H1 (cell line): ENCODE data around the gene FCRL6. TPM values are rescaled to one million over a fixed set of nuclear protein-coding genes. Genes with fewer than 3 reads are reported as not detected.

Experiments
- CHD1 ChIP-seq: IDR thresholded peaks from 2 replicates; pipeline ENCODE4 v1.6.1; 2012; ENCODE audit warnings: low read depth, low read length, improper control_type of control experiment
- EGR1 ChIP-seq: IDR thresholded peaks from 2 replicates; pipeline ENCODE4 v1.6.1; 2011; ENCODE audit warnings: low read depth, low read length, borderline replicate concordance
- KDM1A ChIP-seq: fragments of 200-600, 300-600 bp; sonication (generic); IDR thresholded peaks from 2 replicates; pipeline ENCODE4 v1.7.1; 2016; ENCODE audit warnings: mild to moderate bottlenecking, low read length, borderline replicate concordance
- NRF1 ChIP-seq: IDR thresholded peaks from 2 replicates; pipeline ENCODE4 v1.6.1; 2011; ENCODE audit warnings: mild to moderate bottlenecking, low read depth, low read length, improper control_type of control experiment
- polyA plus RNA-seq, 7 experiments: library from polyadenylated mRNA; depleted of rRNA in 3 of 7; stranded (reverse) in 5 of 7; unstranded in 2 of 7; fragments of >200 nt in 5 of 7; fragments of 200-250 nt in 2 of 7; gene quantifications; 1 replicate in 5 of 7; 2 replicates in 1 of 7; 4 replicates in 1 of 7; pipeline versions ENCODE4 v1.2.1 to v1.2.3, GENCODE V29; 2011 to 2013; ENCODE audit warnings: missing spikeins in 2 of 7, mixed read lengths in 2 of 7
- total RNA-seq: library from RNA; stranded (reverse); fragmentation: NEBNext Ultra II Directional; extraction: Animal tissue kit (Norgen Biotek cat#: 25700); gene quantifications from 2 replicates; pipeline ENCODE4 v1.2.1, GENCODE V29; 2021
- TF ChIP-seq, protein P1 (sequence below): fragments of 300-600 bp; sonication (generic); IDR thresholded peaks from 2 replicates; pipeline ENCODE4 v1.7.1; 2012; ENCODE audit warnings: low read length, moderate library complexity, mild to moderate bottlenecking, inconsistent platforms; ENCODE audit not compliant: insufficient replicate concordance
- TF ChIP-seq, protein P2 (sequence below): IDR thresholded peaks from 2 replicates; pipeline ENCODE4 v1.6.1; 2011; ENCODE audit warnings: low read length, improper control_type of control experiment
- TF ChIP-seq, protein P3 (sequence below): IDR thresholded peaks from 2 replicates; pipeline ENCODE4 v1.6.1; 2012; ENCODE audit warnings: inconsistent platforms

FCRL6 gene
- total and polyA plus RNA-seq, 2 of the 8 experiments (the other 6 are each of a cell fraction or from before 2014, with no cell fraction given): not detected

DNA sequence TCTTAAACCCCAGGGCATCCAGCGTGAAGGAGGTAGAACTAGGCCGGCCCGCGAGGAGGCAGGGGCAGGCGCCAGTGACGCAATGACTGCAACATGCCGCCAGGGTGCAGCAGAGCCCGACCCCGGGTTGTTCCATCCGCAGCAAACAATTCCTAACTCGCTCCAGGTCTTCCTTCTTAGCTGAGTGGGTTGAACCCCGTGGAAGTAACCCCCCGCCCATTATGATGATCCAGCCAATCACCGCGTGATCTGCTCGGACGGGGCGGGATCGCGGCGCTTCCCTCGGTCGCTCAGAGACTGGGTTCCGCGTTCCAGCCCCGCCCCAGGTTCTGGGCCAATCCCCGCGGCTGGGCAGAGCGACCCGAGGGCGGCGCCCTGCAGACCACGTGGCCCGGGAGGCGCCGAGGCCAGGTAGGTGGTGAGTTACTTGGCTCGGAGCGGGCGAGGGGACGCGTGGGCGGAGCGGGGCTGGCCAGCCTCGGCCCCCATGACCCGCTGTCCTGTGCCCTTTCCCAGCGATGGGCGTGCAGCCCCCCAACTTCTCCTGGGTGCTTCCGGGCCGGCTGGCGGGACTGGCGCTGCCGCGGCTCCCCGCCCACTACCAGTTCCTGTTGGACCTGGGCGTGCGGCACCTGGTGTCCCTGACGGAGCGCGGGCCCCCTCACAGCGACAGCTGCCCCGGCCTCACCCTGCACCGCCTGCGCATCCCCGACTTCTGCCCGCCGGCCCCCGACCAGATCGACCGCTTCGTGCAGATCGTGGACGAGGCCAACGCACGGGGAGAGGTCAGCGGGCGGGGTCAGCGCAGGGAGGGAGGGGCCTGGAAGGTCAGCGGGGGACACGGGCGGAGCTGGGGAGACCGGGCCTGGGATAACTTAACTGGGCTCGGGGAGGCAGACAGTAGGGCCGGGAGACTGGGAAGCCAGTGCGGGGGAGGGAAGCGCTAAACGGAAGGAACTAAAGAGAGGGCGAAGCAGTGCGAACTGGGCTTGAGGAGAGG lies 21.3 kb upstream of the FCRL6 start, which contains the start of gene DUSP23 (continued):
- TF ChIP-seq, protein P1, sequence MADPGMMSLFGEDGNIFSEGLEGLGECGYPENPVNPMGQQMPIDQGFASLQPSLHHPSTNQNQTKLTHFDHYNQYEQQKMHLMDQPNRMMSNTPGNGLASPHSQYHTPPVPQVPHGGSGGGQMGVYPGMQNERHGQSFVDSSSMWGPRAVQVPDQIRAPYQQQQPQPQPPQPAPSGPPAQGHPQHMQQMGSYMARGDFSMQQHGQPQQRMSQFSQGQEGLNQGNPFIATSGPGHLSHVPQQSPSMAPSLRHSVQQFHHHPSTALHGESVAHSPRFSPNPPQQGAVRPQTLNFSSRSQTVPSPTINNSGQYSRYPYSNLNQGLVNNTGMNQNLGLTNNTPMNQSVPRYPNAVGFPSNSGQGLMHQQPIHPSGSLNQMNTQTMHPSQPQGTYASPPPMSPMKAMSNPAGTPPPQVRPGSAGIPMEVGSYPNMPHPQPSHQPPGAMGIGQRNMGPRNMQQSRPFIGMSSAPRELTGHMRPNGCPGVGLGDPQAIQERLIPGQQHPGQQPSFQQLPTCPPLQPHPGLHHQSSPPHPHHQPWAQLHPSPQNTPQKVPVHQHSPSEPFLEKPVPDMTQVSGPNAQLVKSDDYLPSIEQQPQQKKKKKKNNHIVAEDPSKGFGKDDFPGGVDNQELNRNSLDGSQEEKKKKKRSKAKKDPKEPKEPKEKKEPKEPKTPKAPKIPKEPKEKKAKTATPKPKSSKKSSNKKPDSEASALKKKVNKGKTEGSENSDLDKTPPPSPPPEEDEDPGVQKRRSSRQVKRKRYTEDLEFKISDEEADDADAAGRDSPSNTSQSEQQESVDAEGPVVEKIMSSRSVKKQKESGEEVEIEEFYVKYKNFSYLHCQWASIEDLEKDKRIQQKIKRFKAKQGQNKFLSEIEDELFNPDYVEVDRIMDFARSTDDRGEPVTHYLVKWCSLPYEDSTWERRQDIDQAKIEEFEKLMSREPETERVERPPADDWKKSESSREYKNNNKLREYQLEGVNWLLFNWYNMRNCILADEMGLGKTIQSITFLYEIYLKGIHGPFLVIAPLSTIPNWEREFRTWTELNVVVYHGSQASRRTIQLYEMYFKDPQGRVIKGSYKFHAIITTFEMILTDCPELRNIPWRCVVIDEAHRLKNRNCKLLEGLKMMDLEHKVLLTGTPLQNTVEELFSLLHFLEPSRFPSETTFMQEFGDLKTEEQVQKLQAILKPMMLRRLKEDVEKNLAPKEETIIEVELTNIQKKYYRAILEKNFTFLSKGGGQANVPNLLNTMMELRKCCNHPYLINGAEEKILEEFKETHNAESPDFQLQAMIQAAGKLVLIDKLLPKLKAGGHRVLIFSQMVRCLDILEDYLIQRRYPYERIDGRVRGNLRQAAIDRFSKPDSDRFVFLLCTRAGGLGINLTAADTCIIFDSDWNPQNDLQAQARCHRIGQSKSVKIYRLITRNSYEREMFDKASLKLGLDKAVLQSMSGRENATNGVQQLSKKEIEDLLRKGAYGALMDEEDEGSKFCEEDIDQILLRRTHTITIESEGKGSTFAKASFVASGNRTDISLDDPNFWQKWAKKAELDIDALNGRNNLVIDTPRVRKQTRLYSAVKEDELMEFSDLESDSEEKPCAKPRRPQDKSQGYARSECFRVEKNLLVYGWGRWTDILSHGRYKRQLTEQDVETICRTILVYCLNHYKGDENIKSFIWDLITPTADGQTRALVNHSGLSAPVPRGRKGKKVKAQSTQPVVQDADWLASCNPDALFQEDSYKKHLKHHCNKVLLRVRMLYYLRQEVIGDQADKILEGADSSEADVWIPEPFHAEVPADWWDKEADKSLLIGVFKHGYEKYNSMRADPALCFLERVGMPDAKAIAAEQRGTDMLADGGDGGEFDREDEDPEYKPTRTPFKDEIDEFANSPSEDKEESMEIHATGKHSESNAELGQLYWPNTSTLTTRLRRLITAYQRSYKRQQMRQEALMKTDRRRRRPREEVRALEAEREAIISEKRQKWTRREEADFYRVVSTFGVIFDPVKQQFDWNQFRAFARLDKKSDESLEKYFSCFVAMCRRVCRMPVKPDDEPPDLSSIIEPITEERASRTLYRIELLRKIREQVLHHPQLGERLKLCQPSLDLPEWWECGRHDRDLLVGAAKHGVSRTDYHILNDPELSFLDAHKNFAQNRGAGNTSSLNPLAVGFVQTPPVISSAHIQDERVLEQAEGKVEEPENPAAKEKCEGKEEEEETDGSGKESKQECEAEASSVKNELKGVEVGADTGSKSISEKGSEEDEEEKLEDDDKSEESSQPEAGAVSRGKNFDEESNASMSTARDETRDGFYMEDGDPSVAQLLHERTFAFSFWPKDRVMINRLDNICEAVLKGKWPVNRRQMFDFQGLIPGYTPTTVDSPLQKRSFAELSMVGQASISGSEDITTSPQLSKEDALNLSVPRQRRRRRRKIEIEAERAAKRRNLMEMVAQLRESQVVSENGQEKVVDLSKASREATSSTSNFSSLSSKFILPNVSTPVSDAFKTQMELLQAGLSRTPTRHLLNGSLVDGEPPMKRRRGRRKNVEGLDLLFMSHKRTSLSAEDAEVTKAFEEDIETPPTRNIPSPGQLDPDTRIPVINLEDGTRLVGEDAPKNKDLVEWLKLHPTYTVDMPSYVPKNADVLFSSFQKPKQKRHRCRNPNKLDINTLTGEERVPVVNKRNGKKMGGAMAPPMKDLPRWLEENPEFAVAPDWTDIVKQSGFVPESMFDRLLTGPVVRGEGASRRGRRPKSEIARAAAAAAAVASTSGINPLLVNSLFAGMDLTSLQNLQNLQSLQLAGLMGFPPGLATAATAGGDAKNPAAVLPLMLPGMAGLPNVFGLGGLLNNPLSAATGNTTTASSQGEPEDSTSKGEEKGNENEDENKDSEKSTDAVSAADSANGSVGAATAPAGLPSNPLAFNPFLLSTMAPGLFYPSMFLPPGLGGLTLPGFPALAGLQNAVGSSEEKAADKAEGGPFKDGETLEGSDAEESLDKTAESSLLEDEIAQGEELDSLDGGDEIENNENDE: no peak
- TF ChIP-seq KDM1A: no peak
- TF ChIP-seq, protein P2, sequence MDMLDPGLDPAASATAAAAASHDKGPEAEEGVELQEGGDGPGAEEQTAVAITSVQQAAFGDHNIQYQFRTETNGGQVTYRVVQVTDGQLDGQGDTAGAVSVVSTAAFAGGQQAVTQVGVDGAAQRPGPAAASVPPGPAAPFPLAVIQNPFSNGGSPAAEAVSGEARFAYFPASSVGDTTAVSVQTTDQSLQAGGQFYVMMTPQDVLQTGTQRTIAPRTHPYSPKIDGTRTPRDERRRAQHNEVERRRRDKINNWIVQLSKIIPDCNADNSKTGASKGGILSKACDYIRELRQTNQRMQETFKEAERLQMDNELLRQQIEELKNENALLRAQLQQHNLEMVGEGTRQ: peak; percentile 78
- TF ChIP-seq EGR1: peak; percentile 90; the same call in 1 of the 2 replicates
- TF ChIP-seq, protein P3, sequence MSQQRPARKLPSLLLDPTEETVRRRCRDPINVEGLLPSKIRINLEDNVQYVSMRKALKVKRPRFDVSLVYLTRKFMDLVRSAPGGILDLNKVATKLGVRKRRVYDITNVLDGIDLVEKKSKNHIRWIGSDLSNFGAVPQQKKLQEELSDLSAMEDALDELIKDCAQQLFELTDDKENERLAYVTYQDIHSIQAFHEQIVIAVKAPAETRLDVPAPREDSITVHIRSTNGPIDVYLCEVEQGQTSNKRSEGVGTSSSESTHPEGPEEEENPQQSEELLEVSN: peak; percentile 96
- no peak for TF ChIP-seq CHD1
- TF ChIP-seq NRF1: no peak
